ENCODE results near the gene APMAP. TPM values are rescaled to one million over a fixed set of nuclear protein-coding genes. Genes with fewer than 3 reads are reported as not detected.

APMAP gene
- total and polyA plus RNA-seq, 10 of the 15 experiments (the other 5 are each of a cell fraction or from before 2014, with no cell fraction given), result 12.1 to 60.2 (median 32.7) TPM

- ChIA-PET CTCF (interaction anchor here (1.6 kb wide), 1 partner anchor 39 kb away, joined by 4 read pairs; no protein-coding TSS in a partner anchor), RAD21 (ENCODE audit: unreplicated experiment) (no interaction called here), POLR2A (no interaction called here), SMC1A (ENCODE audit: uncharacterized antibody, unreplicated experiment) (no interaction called here)
- ATAC-seq, result no peak
- Histone ChIP-seq H3K9ac (ENCODE audit: control insufficient read depth, insufficient read depth, low read length) (no peak overlapping the region), H3K79me2 (ENCODE audit: control insufficient read depth, insufficient read depth, low read length) (no peaks in the 10 kb centered on the region), H3K27me3 (replicated peaks in 1 of 2; ENCODE audit: control insufficient read depth in 2 of 2, insufficient read depth in 2 of 2, low read length in 1 of 2) (no peaks in the 10 kb centered on the region), H3K4me1 (ENCODE audit: control insufficient read depth, insufficient read depth, low read length) (no peaks in the 10 kb centered on the region), H4K20me1 (ENCODE audit: control insufficient read depth, insufficient read depth) (no peaks in the 10 kb centered on the region), H3K9me3 (replicated peaks; ENCODE audit: control insufficient read depth, insufficient read depth, low read length) (no peaks in the 10 kb centered on the region), H3K4me3 (no peak overlapping the region), H3K36me3 (ENCODE audit: control insufficient read depth in 2 of 2, insufficient read depth in 2 of 2, low read length in 1 of 2) (peaks cover 0 to 3% of the 10 kb centered on the region in 2 experiments; a peak in 2 of 4 replicates), H3K4me2 (ENCODE audit: control insufficient read depth, insufficient read depth) (no peak overlapping the region), H2AFZ (ENCODE audit: control insufficient read depth, low read depth, low read length) (no peak overlapping the region), H3K27ac (ENCODE audit: control insufficient read depth, insufficient read depth) (no peak overlapping the region)
- intact Hi-C loops (cut with micrococcal nuclease; ENCODE audit: unreplicated experiment) (no loop called here), in situ Hi-C loops (cut with MboI) (no loop called here)
- TF ChIP-seq SPI1 (IDR thresholded peaks at IDR 0.05; ENCODE audit: borderline replicate concordance, insufficient read depth, low read depth, low read length) (no peak), PML (IDR thresholded peaks at IDR 0.05; ENCODE audit: low read length) (no peak), LARP7 (IDR thresholded peaks at IDR 0.05) (no peak), BCLAF1 (IDR thresholded peaks at IDR 0.05) (no peak), ATF3 (IDR thresholded peaks at IDR 0.05; ENCODE audit: borderline replicate concordance, extremely low read depth, low read depth, low read length) (no peak), RAD51 (IDR thresholded peaks at IDR 0.05) (no peak), NR2C1 (IDR thresholded peaks at IDR 0.05) (no peak), NFXL1 (IDR thresholded peaks at IDR 0.05; ENCODE audit: borderline replicate concordance) (no peak), STAT1 (conservative IDR thresholded peaks at IDR 0.05) (no peak), RB1 (IDR thresholded peaks at IDR 0.05; ENCODE audit: borderline replicate concordance) (no peak), GATAD2B (conservative IDR thresholded peaks at IDR 0.05; ENCODE audit: low read depth) (no peak)
- BruUV-seq (replicated peaks), result no TSS peak
- DNase-seq (ENCODE audit: low read depth, low spot score), result no peak
- 75% methylated on average over 4 of the region's 4 CpGs for WGBS (ENCODE audit: insufficient coverage, insufficient replicate concordance, low lambda C conversion rate, missing lambda C conversion rate)
- FAIRE-seq, result no peak
Measured at GRCh38 chr20:25025986-25026605, 33.5 kb upstream of the APMAP start.
